Measurements from ENCODE around the gene PEAK1. TPM values are rescaled to one million over a fixed set of nuclear protein-coding genes. Genes with fewer than 3 reads are reported as not detected.
A peak's percentile ranks its signal among the peaks of the same experiment; 100 is the strongest.

The PEAK1 gene, protein sequence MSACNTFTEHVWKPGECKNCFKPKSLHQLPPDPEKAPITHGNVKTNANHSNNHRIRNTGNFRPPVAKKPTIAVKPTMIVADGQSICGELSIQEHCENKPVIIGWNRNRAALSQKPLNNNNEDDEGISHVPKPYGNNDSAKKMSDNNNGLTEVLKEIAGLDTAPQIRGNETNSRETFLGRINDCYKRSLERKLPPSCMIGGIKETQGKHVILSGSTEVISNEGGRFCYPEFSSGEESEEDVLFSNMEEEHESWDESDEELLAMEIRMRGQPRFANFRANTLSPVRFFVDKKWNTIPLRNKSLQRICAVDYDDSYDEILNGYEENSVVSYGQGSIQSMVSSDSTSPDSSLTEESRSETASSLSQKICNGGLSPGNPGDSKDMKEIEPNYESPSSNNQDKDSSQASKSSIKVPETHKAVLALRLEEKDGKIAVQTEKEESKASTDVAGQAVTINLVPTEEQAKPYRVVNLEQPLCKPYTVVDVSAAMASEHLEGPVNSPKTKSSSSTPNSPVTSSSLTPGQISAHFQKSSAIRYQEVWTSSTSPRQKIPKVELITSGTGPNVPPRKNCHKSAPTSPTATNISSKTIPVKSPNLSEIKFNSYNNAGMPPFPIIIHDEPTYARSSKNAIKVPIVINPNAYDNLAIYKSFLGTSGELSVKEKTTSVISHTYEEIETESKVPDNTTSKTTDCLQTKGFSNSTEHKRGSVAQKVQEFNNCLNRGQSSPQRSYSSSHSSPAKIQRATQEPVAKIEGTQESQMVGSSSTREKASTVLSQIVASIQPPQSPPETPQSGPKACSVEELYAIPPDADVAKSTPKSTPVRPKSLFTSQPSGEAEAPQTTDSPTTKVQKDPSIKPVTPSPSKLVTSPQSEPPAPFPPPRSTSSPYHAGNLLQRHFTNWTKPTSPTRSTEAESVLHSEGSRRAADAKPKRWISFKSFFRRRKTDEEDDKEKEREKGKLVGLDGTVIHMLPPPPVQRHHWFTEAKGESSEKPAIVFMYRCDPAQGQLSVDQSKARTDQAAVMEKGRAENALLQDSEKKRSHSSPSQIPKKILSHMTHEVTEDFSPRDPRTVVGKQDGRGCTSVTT (N-terminal part only)
- total RNA-seq (69.9 and 91.8 TPM in 2 replicates), polyA plus RNA-seq (42.5 and 61.0 TPM in 2 replicates), polyA minus RNA-seq (ENCODE audit: low replicate concordance) (74.1 and 78.9 TPM in 2 replicates)
- polyA plus RNA-seq (2012): 26.3 and 57.5 TPM in 2 replicates

DNA sequence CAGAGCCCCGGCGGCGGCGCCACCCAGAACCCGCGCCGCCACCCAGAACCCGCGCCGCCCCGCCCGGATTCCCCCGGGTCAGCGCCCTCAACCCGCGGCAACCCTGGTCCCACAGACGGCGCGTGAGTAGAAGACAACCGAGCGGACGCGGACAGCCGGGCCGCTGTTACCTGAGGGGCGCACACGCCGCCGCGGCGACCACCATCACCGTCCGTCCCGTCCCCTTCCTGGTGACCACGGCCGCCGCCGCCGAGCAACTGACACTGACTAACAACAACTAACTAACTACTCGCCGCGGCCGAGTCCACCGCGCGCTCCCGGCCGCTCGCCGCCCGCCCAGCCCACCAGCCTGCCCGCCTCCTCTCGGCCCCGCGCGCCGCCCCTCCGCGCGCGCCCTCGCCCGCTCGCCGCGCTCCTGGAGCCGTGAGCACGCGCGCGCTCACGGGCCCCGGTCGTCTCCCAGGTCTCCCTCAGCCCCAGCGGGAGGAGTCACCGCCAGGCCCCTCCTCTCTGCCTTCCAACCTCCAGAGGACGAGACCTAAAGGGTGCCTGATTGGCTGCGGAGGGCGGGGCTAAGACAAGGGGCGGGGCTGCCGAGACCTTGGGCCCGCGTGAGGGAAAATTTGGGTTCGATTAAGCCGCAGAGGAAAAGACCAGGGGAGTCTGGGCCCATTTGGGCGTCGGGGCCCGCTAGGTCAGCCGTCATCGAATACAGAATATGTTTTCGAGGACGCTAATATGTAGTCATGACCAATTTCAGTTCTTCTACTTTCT is at the start of gene PEAK1:
PEAK1 (minus strand) TSS at position 269 of the 774 bp plus-strand sequence. CDS start 238,178 bp downstream, outside the sequence.
- Histone ChIP-seq H3K9me3 (ENCODE audit: control insufficient read depth, insufficient read depth, low read depth, low read length) (no peaks in the 10 kb centered on the region), H3K27me3 (ENCODE audit: control insufficient read depth, insufficient read depth, low read length) (no peaks in the 10 kb centered on the region), H3K79me2 (ENCODE audit: control insufficient read depth, insufficient read depth, low read length) (peaks cover 70% of the 10 kb centered on the region), H3K4me1 (ENCODE audit: control insufficient read depth, extremely low read depth, insufficient read depth, low read length) (peaks cover 19% of the 10 kb centered on the region), H4K20me1 (ENCODE audit: control insufficient read depth, extremely low read depth, insufficient read depth, low read length) (peaks cover 6% of the 10 kb centered on the region), H2AFZ (ENCODE audit: low read length) (peak within 1 kb of the TSS; percentile 81), H3K27ac (ENCODE audit: insufficient read depth, low read length) (peak within 1 kb of the TSS; percentile 95), H3K4me3 (replicated peaks in 1 of 4; ENCODE audit: control extremely low read depth in 1 of 4, insufficient read depth in 1 of 4, low read depth in 3 of 4, low read length in 4 of 4) (peak within 1 kb of the TSS; percentile 87 to 98 (median 94)), H3K9ac (ENCODE audit: insufficient read depth, low read length) (peak within 1 kb of the TSS; percentile 93), H3K36me3 (ENCODE audit: control insufficient read depth, insufficient read depth, low read length) (no peaks in the 10 kb centered on the region), H3K4me2 (ENCODE audit: extremely low read depth, insufficient read depth, low read length) (peak within 1 kb of the TSS; percentile 100)
- peak; percentile 98 to 99 for DNase-seq (ENCODE audit: low read depth in 2 of 2)
- TF ChIP-seq, protein P1, sequence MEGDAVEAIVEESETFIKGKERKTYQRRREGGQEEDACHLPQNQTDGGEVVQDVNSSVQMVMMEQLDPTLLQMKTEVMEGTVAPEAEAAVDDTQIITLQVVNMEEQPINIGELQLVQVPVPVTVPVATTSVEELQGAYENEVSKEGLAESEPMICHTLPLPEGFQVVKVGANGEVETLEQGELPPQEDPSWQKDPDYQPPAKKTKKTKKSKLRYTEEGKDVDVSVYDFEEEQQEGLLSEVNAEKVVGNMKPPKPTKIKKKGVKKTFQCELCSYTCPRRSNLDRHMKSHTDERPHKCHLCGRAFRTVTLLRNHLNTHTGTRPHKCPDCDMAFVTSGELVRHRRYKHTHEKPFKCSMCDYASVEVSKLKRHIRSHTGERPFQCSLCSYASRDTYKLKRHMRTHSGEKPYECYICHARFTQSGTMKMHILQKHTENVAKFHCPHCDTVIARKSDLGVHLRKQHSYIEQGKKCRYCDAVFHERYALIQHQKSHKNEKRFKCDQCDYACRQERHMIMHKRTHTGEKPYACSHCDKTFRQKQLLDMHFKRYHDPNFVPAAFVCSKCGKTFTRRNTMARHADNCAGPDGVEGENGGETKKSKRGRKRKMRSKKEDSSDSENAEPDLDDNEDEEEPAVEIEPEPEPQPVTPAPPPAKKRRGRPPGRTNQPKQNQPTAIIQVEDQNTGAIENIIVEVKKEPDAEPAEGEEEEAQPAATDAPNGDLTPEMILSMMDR (conservative IDR thresholded peaks at IDR 0.05 in 1 of 2, IDR thresholded peaks at IDR 0.05 in 1 of 2; ENCODE audit: low read depth in 1 of 2, low read length in 2 of 2): no peak
- no peak for TF ChIP-seq EZH2 (IDR thresholded peaks at IDR 0.05; ENCODE audit: low read length, missing control alignments)

DNA sequence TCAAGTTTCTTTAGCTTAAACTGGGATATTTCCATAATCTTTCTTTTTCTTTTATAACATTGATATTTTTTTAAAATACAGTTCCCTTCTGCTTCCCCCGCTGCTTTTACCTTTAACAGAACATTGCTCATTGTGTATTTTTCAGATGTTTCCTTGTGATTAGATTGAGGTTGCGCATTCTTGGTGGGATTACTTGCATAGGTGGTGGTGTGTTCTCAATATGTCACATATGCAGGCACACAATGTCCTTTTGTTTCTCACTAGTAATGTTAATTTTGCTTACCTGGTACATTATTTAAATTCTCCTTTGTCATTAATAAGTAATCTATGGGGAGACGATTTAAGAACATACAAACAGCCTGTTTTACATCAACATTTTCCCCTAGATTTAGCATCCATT is 49.0 kb upstream of the PEAK1 start:
- H3K27me3 ChIP-seq (ENCODE audit: control insufficient read depth, insufficient read depth, low read length): no peaks in the 10 kb centered on the region
- TF ChIP-seq, protein P1 (conservative IDR thresholded peaks at IDR 0.05 in 1 of 2, IDR thresholded peaks at IDR 0.05 in 1 of 2; ENCODE audit: low read depth in 1 of 2, low read length in 2 of 2): no peak
- no peak for TF ChIP-seq EZH2 (IDR thresholded peaks at IDR 0.05; ENCODE audit: low read length, missing control alignments)
- no peaks in the 10 kb centered on the region for H3K36me3 ChIP-seq (ENCODE audit: control insufficient read depth, insufficient read depth, low read length)
- DNase-seq (ENCODE audit: low read depth in 2 of 2): no peak
- no peak overlapping the region for H2AFZ ChIP-seq (ENCODE audit: low read length)
- H3K9ac ChIP-seq (ENCODE audit: insufficient read depth, low read length): no peak overlapping the region
- H3K4me3 ChIP-seq (replicated peaks in 1 of 4; ENCODE audit: control extremely low read depth in 1 of 4, insufficient read depth in 1 of 4, low read depth in 3 of 4, low read length in 4 of 4): no peak overlapping the region
- no peaks in the 10 kb centered on the region for H3K9me3 ChIP-seq (ENCODE audit: control insufficient read depth, insufficient read depth, low read depth, low read length)
- H3K4me2 ChIP-seq (ENCODE audit: extremely low read depth, insufficient read depth, low read length): no peak overlapping the region
- no peak overlapping the region for H3K27ac ChIP-seq (ENCODE audit: insufficient read depth, low read length)
- H4K20me1 ChIP-seq (ENCODE audit: control insufficient read depth, extremely low read depth, insufficient read depth, low read length): no peaks in the 10 kb centered on the region
- H3K79me2 ChIP-seq (ENCODE audit: control insufficient read depth, insufficient read depth, low read length): no peaks in the 10 kb centered on the region
- H3K4me1 ChIP-seq (ENCODE audit: control insufficient read depth, extremely low read depth, insufficient read depth, low read length): no peaks in the 10 kb centered on the region

Data from fibroblast of lung (primary cell).